HEK293T (cell line): Measurements from ENCODE around the gene TMOD1.

Experiments used
- ARNT ChIP-seq: fragments of 450-650 bp; IDR thresholded peaks from 2 replicates; pipeline ENCODE4 v1.6.1; 2017; ENCODE audit warnings: mild to moderate bottlenecking
- BHLHE40 ChIP-seq: fragments of 450-650 bp; IDR thresholded peaks from 2 replicates; pipeline ENCODE4 v1.6.1; 2016; ENCODE audit warnings: mild to moderate bottlenecking, moderate library complexity, borderline replicate concordance
- CTBP1 ChIP-seq: fragments of 450-650 bp; IDR thresholded peaks from 2 replicates; pipeline ENCODE4 v1.6.1; 2016; ENCODE audit warnings: borderline replicate concordance
- ELF4 ChIP-seq: fragments of 450-650 bp; IDR thresholded peaks from 2 replicates; pipeline ENCODE4 v1.6.1; 2017; ENCODE audit warnings: antibody characterized with exemption
- FOXM1 ChIP-seq: fragments of 450-650 bp; IDR thresholded peaks from 2 replicates; pipeline ENCODE4 v1.6.1; 2017; ENCODE audit warnings: mild to moderate bottlenecking, borderline replicate concordance
- HDGF ChIP-seq: fragments of 450-650 bp; IDR thresholded peaks from 2 replicates; pipeline ENCODE4 v1.6.1; 2017; ENCODE audit warnings: antibody characterized with exemption, borderline replicate concordance
- LEF1 ChIP-seq: fragments of 450-650 bp; IDR thresholded peaks from 2 replicates; pipeline ENCODE4 v1.6.1; 2017; ENCODE audit warnings: mild to moderate bottlenecking, borderline replicate concordance
- NFRKB ChIP-seq: fragments of 450-650 bp; IDR thresholded peaks from 2 replicates; pipeline ENCODE4 v1.6.1; 2016; ENCODE audit warnings: mild to moderate bottlenecking, moderate library complexity
- PKNOX1 ChIP-seq: fragments of 450-650 bp; IDR thresholded peaks from 2 replicates; pipeline ENCODE4 v1.6.1; 2016
- SP1 ChIP-seq: fragments of 450-650 bp; IDR thresholded peaks from 2 replicates; pipeline ENCODE4 v1.6.1; 2017
- SUZ12 ChIP-seq: fragments of 450-650 bp; IDR thresholded peaks from 2 replicates; pipeline ENCODE4 v1.6.1; 2016; ENCODE audit warnings: mild to moderate bottlenecking
- TARDBP ChIP-seq: fragments of 450-650 bp; IDR thresholded peaks from 2 replicates; pipeline ENCODE4 v1.6.1; 2016
- ZNF384 ChIP-seq: fragments of 450-650 bp; IDR thresholded peaks from 2 replicates; pipeline ENCODE4 v1.6.1; 2016

DNA sequence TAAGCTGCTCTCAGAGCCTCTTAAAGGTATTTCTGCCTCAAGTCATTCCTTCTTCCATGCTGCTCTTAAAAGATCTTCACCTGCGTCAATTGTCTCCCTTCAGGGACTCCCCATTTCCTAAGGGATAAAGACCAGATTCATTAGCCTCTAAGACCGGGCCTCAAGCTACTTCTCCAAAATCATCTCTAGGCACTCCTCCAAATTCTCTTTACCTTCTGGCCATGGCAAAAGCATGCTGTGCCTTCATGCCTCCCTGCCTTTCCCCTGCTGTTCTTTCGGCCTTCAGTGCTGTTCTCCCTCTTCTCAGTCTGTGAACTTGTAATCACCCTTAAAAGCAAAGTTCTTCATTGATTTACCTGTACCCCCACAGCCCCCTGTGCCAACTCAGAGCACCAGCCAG, 4.4 kb downstream of the TMOD1 start:
- TF ChIP-seq TARDBP = no peak
- TF ChIP-seq FOXM1 = no peak
- no peak for TF ChIP-seq CTBP1
- no peak for TF ChIP-seq NFRKB
- no peak for TF ChIP-seq SP1
- no peak for TF ChIP-seq ELF4
- no peak for TF ChIP-seq SUZ12
- TF ChIP-seq HDGF = no peak
- no peak for TF ChIP-seq ZNF384
- no peak for TF ChIP-seq PKNOX1
- TF ChIP-seq BHLHE40 = no peak
- no peak for TF ChIP-seq LEF1
- no peak for TF ChIP-seq ARNT
